Panc1 (cell line): ENCODE results near the gene WASF1.

ENCODE experiments used
- POLR2AphosphoS5 ChIP-seq: IDR thresholded peaks from 2 replicates; pipeline ENCODE4 v1.6.1; 2012; ENCODE audit warnings: mild to moderate bottlenecking, low read depth, low read length, moderate library complexity
- TCF7L2 ChIP-seq: IDR thresholded peaks from 2 replicates; pipeline ENCODE4 v1.6.1; 2011; ENCODE audit warnings: mild to moderate bottlenecking, low read depth, low read length, inconsistent platforms
- TF ChIP-seq, protein P1 (sequence below): fragments of 450-650 bp; IDR thresholded peaks from 2 replicates; pipeline ENCODE4 v1.5.1; 2017; ENCODE audit warnings: mild to moderate bottlenecking
- TF ChIP-seq, protein P2 (sequence below), 2 experiments: IDR thresholded peaks; 2 replicates each; pipeline ENCODE4 v1.6.1; 2011 to 2012; ENCODE audit warnings: low read depth in 2 of 2, control low read depth in 1 of 2, low read length in 1 of 2, mild to moderate bottlenecking in 1 of 2, moderate library complexity in 1 of 2; ENCODE audit not compliant: insufficient read depth in 1 of 2

DNA sequence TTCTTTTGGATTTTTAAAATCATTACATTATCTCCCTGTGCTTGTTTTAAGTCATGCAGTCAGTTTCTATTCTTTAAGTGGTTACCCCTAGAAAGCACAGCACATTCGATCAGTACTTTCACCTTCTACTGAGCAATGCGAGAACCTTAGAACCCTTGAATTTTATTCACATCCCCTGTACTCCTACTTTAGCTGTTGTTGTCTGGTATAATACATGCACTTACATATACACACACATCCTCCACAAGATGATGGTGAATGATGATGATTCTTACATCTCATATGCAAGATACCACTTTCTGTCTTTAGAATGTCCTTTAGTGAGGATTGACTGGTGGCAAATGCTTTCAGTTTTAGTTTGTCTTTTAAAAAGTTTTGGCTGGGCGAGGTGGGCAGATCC lies 6.4 kb upstream of the WASF1 start:
- no peak for TF ChIP-seq POLR2AphosphoS5
- TF ChIP-seq, protein P1, sequence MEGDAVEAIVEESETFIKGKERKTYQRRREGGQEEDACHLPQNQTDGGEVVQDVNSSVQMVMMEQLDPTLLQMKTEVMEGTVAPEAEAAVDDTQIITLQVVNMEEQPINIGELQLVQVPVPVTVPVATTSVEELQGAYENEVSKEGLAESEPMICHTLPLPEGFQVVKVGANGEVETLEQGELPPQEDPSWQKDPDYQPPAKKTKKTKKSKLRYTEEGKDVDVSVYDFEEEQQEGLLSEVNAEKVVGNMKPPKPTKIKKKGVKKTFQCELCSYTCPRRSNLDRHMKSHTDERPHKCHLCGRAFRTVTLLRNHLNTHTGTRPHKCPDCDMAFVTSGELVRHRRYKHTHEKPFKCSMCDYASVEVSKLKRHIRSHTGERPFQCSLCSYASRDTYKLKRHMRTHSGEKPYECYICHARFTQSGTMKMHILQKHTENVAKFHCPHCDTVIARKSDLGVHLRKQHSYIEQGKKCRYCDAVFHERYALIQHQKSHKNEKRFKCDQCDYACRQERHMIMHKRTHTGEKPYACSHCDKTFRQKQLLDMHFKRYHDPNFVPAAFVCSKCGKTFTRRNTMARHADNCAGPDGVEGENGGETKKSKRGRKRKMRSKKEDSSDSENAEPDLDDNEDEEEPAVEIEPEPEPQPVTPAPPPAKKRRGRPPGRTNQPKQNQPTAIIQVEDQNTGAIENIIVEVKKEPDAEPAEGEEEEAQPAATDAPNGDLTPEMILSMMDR = no peak
- no peak for TF ChIP-seq TCF7L2
- TF ChIP-seq, protein P2, sequence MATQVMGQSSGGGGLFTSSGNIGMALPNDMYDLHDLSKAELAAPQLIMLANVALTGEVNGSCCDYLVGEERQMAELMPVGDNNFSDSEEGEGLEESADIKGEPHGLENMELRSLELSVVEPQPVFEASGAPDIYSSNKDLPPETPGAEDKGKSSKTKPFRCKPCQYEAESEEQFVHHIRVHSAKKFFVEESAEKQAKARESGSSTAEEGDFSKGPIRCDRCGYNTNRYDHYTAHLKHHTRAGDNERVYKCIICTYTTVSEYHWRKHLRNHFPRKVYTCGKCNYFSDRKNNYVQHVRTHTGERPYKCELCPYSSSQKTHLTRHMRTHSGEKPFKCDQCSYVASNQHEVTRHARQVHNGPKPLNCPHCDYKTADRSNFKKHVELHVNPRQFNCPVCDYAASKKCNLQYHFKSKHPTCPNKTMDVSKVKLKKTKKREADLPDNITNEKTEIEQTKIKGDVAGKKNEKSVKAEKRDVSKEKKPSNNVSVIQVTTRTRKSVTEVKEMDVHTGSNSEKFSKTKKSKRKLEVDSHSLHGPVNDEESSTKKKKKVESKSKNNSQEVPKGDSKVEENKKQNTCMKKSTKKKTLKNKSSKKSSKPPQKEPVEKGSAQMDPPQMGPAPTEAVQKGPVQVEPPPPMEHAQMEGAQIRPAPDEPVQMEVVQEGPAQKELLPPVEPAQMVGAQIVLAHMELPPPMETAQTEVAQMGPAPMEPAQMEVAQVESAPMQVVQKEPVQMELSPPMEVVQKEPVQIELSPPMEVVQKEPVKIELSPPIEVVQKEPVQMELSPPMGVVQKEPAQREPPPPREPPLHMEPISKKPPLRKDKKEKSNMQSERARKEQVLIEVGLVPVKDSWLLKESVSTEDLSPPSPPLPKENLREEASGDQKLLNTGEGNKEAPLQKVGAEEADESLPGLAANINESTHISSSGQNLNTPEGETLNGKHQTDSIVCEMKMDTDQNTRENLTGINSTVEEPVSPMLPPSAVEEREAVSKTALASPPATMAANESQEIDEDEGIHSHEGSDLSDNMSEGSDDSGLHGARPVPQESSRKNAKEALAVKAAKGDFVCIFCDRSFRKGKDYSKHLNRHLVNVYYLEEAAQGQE (IDR thresholded peaks at IDR 0.05; ENCODE audit: insufficient read depth in 1 of 2, low read depth in 2 of 2, low read length in 1 of 2) = no peak
